GM11168 (cell line): ENCODE data around the gene PRAC2.

Experiments used
- in situ Hi-C: fragments of 300-500 bp; cut with MboI; formaldehyde crosslinking; loops from one replicate; pipeline ENCODE4 v1.12.0; 2022; ENCODE audit warnings: low sequenced_read_pairs; ENCODE audit not compliant: unreplicated experiment

The PRAC2 gene

GRCh38 chr17:48732688-48733629 is 10.0 kb downstream of the PRAC2 start:
- in situ Hi-C loops: no loop called here

- in situ Hi-C loops: no loop called here
Measured at GRCh38 chr17:48733632-48734328, 10.8 kb downstream of the PRAC2 start.

GRCh38 chr17:48734333-48735061 is 11.5 kb downstream of the PRAC2 start:
- in situ Hi-C loops: no loop called here

GRCh38 chr17:48735062-48735351 is 12.0 kb downstream of the PRAC2 start:
- in situ Hi-C loops: no loop called here

- in situ Hi-C loops: no loop called here
Measured at GRCh38 chr17:48737330-48738043, 14.5 kb downstream of the PRAC2 start.

- in situ Hi-C loops: no loop called here
Measured at GRCh38 chr17:48738424-48738802, 15.4 kb downstream of the PRAC2 start.

- in situ Hi-C loops: no loop called here
Measured at GRCh38 chr17:48738803-48739526, 16.0 kb downstream of the PRAC2 start.

GRCh38 chr17:48740537-48740936 is 17.6 kb downstream of the PRAC2 start:
- in situ Hi-C loops: no loop called here

- in situ Hi-C loops: no loop called here
Measured at GRCh38 chr17:48745381-48746275, 22.6 kb downstream of the PRAC2 start.

GRCh38 chr17:48746916-48747444 is 24.0 kb downstream of the PRAC2 start:
- in situ Hi-C loops: no loop called here

- in situ Hi-C loops: no loop called here
Measured at GRCh38 chr17:48747445-48748363, 24.7 kb downstream of the PRAC2 start.

GRCh38 chr17:48748718-48749566 is 26.0 kb downstream of the PRAC2 start:
- in situ Hi-C loops: no loop called here

GRCh38 chr17:48749621-48750553 is 26.9 kb downstream of the PRAC2 start:
- in situ Hi-C loops: no loop called here

GRCh38 chr17:48751172-48751571 is 28.2 kb downstream of the PRAC2 start:
- in situ Hi-C loops: no loop called here

- in situ Hi-C loops: no loop called here
Measured at GRCh38 chr17:48751733-48752398, 28.9 kb downstream of the PRAC2 start.
